RWPE2 (cell line): ENCODE measurements around the gene INMT.

Source experiments
- ATAC-seq: fragments of 200-7000 bp; cut with Tn5 transposase; 3 replicates; pipeline ENCODE4 v1.9.1; 2021; ENCODE audit warnings: low read depth
- DNase-seq: peaks from one replicate; pipeline ENCODE4 v3.0.0-alpha.2; 2020; ENCODE audit warnings: low spot score
- H3K27ac ChIP-seq: fragments of 450-650 bp; 2 replicates; pipeline ENCODE4 v1.5.1; 2017; ENCODE audit warnings: mild to moderate bottlenecking; ENCODE audit not compliant: poor library complexity, severe bottlenecking
- H3K27me3 ChIP-seq: fragments of 250-450 bp; sonication (Bioruptor Pico); 2 replicates; pipeline ENCODE4 v1.5.1; 2021; ENCODE audit warnings: mild to moderate bottlenecking, moderate library complexity; ENCODE audit not compliant: insufficient read depth, poor library complexity, severe bottlenecking
- H3K36me3 ChIP-seq: fragments of 250-450 bp; sonication (Bioruptor Pico); 2 replicates; pipeline ENCODE4 v1.5.1; 2020; ENCODE audit warnings: low read depth, mild to moderate bottlenecking, moderate library complexity
- H3K4me1 ChIP-seq: fragments of 250-450 bp; sonication (Bioruptor Pico); 2 replicates; pipeline ENCODE4 v1.5.1; 2021; ENCODE audit warnings: mild to moderate bottlenecking, moderate library complexity; ENCODE audit not compliant: insufficient read depth, poor library complexity, severe bottlenecking
- H3K4me3 ChIP-seq: fragments of 250-450 bp; sonication (Bioruptor Pico); 2 replicates; pipeline ENCODE4 v1.5.1; 2021; ENCODE audit warnings: mild to moderate bottlenecking, moderate library complexity; ENCODE audit not compliant: severe bottlenecking
- H3K9me3 ChIP-seq: fragments of 250-450 bp; sonication (Bioruptor Pico); 2 replicates; pipeline ENCODE4 v1.5.1; 2021; ENCODE audit warnings: mild to moderate bottlenecking, moderate library complexity; ENCODE audit not compliant: severe bottlenecking
- TF ChIP-seq, protein P1 (sequence below): fragments of 450-650 bp; IDR thresholded peaks from one replicate; pipeline ENCODE4 v1.5.1; 2017; ENCODE audit warnings: mild to moderate bottlenecking, moderate library complexity; ENCODE audit not compliant: poor library complexity, severe bottlenecking

INMT gene

DNA sequence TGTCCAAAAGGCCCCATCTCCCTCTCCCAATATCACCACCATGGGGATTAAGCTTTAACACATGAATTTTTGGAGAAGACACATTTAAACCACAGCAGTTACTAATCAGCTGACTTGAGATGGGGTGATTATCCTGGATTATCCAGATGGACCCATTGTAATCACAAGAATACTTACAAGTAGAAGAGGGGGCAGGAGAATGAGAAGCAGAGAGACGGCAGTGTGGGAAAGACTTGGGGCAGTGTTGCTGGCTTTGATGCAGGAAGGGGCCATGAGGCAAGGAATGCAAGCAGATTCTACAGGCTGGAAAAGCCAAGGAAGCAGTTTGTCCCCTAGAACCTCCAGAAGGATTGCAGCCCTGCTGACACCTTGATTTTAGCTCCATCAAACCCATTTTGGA is 30.7 kb upstream of the INMT start:
- no peaks in the 10 kb centered on the region for H3K4me1 ChIP-seq
- H3K27me3 ChIP-seq, result peaks cover 14% of the 10 kb centered on the region
- peaks cover 4% of the 10 kb centered on the region for H3K9me3 ChIP-seq
- ATAC-seq (no peak), DNase-seq (no peak)
- H3K27ac ChIP-seq, result no peak overlapping the region
- TF ChIP-seq, protein P1, sequence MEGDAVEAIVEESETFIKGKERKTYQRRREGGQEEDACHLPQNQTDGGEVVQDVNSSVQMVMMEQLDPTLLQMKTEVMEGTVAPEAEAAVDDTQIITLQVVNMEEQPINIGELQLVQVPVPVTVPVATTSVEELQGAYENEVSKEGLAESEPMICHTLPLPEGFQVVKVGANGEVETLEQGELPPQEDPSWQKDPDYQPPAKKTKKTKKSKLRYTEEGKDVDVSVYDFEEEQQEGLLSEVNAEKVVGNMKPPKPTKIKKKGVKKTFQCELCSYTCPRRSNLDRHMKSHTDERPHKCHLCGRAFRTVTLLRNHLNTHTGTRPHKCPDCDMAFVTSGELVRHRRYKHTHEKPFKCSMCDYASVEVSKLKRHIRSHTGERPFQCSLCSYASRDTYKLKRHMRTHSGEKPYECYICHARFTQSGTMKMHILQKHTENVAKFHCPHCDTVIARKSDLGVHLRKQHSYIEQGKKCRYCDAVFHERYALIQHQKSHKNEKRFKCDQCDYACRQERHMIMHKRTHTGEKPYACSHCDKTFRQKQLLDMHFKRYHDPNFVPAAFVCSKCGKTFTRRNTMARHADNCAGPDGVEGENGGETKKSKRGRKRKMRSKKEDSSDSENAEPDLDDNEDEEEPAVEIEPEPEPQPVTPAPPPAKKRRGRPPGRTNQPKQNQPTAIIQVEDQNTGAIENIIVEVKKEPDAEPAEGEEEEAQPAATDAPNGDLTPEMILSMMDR, result no peak
- no peak overlapping the region for H3K4me3 ChIP-seq
- no peaks in the 10 kb centered on the region for H3K36me3 ChIP-seq

DNA sequence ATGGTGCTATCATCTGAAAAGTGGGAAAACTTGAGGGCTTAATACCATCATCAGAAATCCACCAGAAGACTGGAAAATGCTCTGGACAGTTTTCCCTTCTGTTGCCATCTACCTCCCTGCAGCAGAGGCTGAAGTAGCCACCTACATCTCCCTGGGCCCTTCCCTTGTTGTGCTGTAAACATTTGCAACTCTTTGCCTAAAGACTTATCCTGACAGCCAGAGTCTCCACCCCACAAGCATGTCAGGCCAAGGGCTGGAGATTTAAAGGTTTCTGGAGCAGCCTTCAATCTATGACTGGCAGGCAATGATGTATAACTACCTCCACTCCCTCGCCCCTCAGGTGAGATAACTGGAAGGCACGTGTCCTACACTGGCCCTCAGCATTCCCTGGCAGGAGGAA is 29.7 kb upstream of the INMT start:
- Histone ChIP-seq H3K4me3 (no peak overlapping the region), H3K4me1 (no peaks in the 10 kb centered on the region), H3K36me3 (no peaks in the 10 kb centered on the region), H3K9me3 (peaks cover 4% of the 10 kb centered on the region), H3K27me3 (peaks cover 14% of the 10 kb centered on the region), H3K27ac (no peak overlapping the region)
- TF ChIP-seq, protein P1, result no peak
- DNase-seq, result no peak
- no peak for ATAC-seq

DNA sequence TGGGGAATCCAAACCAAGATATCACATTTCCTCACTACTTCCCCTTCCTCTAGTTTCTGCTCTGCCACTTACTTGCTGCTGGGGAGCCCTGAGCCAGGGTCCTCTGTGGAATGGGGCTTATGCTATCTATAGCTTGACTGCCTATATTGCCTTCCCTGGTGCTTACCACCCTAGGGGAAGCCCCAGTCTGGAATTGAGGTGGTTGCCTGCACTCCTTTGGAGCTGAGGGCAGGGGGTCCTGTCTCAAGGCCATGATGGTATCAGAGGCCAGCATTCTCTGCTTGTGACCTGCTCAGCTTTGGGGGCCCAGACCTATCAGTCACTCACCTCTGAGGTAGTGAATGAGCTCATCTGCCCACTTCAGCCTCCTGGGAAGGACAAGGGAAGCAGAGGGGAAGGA is 29.3 kb upstream of the INMT start:
- Histone ChIP-seq H3K9me3 (peaks cover 4% of the 10 kb centered on the region), H3K4me1 (no peaks in the 10 kb centered on the region), H3K36me3 (no peaks in the 10 kb centered on the region), H3K27ac (no peak overlapping the region), H3K27me3 (peaks cover 14% of the 10 kb centered on the region), H3K4me3 (no peak overlapping the region)
- TF ChIP-seq, protein P1, result no peak
- no peak for DNase-seq
- no peak for ATAC-seq

DNA sequence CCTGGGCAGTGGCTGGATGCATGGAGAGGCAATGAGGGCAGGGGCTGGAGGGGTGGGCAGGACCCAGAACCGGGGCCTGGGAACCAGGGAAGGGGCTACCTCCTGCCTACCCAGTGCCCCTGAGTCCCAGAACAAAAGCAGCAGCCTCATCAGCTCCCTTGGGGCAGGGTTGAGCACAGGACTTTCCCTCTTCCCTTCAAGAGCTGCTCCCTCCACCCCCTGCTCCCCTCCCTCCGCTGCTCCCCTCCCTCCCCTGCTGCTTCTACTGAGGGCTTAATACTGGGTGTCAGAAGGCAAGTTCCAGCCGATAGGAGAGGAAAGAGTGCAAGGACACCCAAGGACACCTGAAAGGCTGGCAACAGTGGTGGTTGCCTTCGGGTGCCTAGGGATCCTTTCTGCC is 28.2 kb upstream of the INMT start:
- Histone ChIP-seq H3K9me3 (no peaks in the 10 kb centered on the region), H3K27me3 (peaks cover 14% of the 10 kb centered on the region), H3K4me1 (no peaks in the 10 kb centered on the region), H3K27ac (no peak overlapping the region), H3K4me3 (no peak overlapping the region), H3K36me3 (no peaks in the 10 kb centered on the region)
- DNase-seq (no peak), ATAC-seq (no peak)
- TF ChIP-seq, protein P1, result no peak

DNA sequence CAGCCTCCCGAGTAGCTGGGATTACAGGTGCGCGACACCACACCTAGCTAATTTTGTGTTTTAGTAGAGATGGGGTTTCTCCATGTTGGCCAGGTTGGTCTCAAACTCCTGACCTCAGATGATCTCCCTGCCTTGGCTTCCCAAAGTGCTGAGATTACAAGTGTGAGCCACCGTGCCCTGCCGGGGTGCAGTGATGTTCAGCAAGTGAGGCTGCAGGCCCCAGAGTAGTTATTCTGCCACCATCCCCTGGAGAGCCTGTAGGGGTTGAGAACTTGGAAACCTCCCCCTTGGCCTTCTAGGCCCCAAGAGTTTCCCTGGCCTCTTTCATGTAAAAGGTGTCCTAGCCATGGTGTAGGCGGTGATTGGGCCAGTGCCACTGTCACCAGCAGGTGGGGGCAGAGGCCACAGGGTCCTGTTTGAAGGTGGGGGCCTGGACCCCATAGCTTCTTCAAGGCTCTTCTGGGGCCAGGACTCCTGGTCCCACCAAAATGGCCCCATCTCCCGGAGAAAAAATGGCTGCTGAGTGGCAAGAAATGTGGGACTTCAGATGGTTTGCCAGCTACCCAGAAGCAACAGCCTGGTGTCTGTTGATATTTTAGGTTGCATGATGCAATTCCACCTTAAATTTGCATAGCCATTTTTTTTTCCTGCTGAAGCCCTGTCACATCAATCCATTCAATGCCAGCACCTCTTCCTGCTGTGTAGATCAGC is 25.5 kb upstream of the INMT start:
- Histone ChIP-seq H3K9me3 (no peaks in the 10 kb centered on the region), H3K4me3 (no peak overlapping the region), H3K27ac (no peak overlapping the region), H3K4me1 (no peaks in the 10 kb centered on the region), H3K27me3 (peaks cover 18% of the 10 kb centered on the region), H3K36me3 (no peaks in the 10 kb centered on the region)
- DNase-seq (no peak), ATAC-seq (no peak)
- TF ChIP-seq, protein P1, result no peak
